Mesothelial cell of epicardium (in vitro differentiated cells): Measurements from ENCODE around the gene RSU1. TPM values are rescaled to one million over a fixed set of nuclear protein-coding genes. Genes with fewer than 3 reads are reported as not detected.

Source experiments
- DNase-seq, 2 experiments: peaks; one replicate each; pipeline ENCODE4 v3.0.0; 2021; ENCODE audit warnings: low spot score in 2 of 2; ENCODE audit not compliant: unreplicated experiment in 2 of 2
- H3K27ac Mint-ChIP-seq: 2 replicates; pipeline ENCODE4 v1.8.0; 2021; ENCODE audit warnings: mixed read lengths
- H3K27me3 Mint-ChIP-seq: 2 replicates; pipeline ENCODE4 v1.8.0; 2021; ENCODE audit warnings: low read depth, mixed read lengths
- H3K36me3 Mint-ChIP-seq: 2 replicates; pipeline ENCODE4 v1.8.0; 2021; ENCODE audit warnings: mixed read lengths
- H3K4me1 Mint-ChIP-seq: 2 replicates; pipeline ENCODE4 v1.8.0; 2021; ENCODE audit warnings: mixed read lengths
- H3K4me3 Mint-ChIP-seq: 2 replicates; pipeline ENCODE4 v1.8.0; 2021; ENCODE audit warnings: mild to moderate bottlenecking, moderate library complexity, mixed read lengths
- H3K9me3 Mint-ChIP-seq: 2 replicates; pipeline ENCODE4 v1.8.0; 2021; ENCODE audit warnings: mixed read lengths
- CTCF ChIP-seq: fragments of 200-600 bp; sonication (generic); IDR thresholded peaks from one replicate; pipeline ENCODE4 v1.5.0; 2021; ENCODE audit warnings: antibody characterized with exemption; ENCODE audit not compliant: unreplicated experiment
- total RNA-seq: library from RNA; stranded (reverse); gene quantifications from 3 replicates; pipeline ENCODE4 v1.2.1, GENCODE V29; 2021

RSU1 gene
- total RNA-seq, 1 donor from 2014 or later: 36.2 TPM

GRCh38 chr10:16804123-16804522 is 13.1 kb downstream of the RSU1 start:
- Mint-ChIP-seq H3K27me3 (no peaks in the 10 kb centered on the region), H3K4me3 (no peak overlapping the region), H3K9me3 (peaks cover 14% of the 10 kb centered on the region), H3K4me1 (no peaks in the 10 kb centered on the region), H3K27ac (no peak overlapping the region), H3K36me3 (peaks cover 19% of the 10 kb centered on the region)
- no peak for TF ChIP-seq CTCF
- no peak for DNase-seq

GRCh38 chr10:16803464-16803863 is 13.8 kb downstream of the RSU1 start:
- no peaks in the 10 kb centered on the region for H3K4me1 Mint-ChIP-seq
- no peak overlapping the region for H3K27ac Mint-ChIP-seq
- H3K9me3 Mint-ChIP-seq: peaks cover 16% of the 10 kb centered on the region
- no peak overlapping the region for H3K4me3 Mint-ChIP-seq
- no peak for TF ChIP-seq CTCF
- no peak for DNase-seq
- no peaks in the 10 kb centered on the region for H3K27me3 Mint-ChIP-seq
- peaks cover 23% of the 10 kb centered on the region for H3K36me3 Mint-ChIP-seq

- DNase-seq: no peak
- Mint-ChIP-seq H3K4me3 (no peak overlapping the region), H3K4me1 (no peaks in the 10 kb centered on the region), H3K9me3 (peaks cover 16% of the 10 kb centered on the region), H3K36me3 (peaks cover 19% of the 10 kb centered on the region), H3K27ac (no peak overlapping the region), H3K27me3 (no peaks in the 10 kb centered on the region)
- TF ChIP-seq CTCF: no peak
Observed at GRCh38 chr10:16799621-16800020, 17.6 kb downstream of the RSU1 start.

- Mint-ChIP-seq H3K27me3 (no peaks in the 10 kb centered on the region), H3K4me3 (no peak overlapping the region), H3K9me3 (peaks cover 14% of the 10 kb centered on the region), H3K4me1 (no peaks in the 10 kb centered on the region), H3K36me3 (peaks cover 12% of the 10 kb centered on the region), H3K27ac (no peak overlapping the region)
- DNase-seq: no peak
- no peak for TF ChIP-seq CTCF
Observed at GRCh38 chr10:16798571-16798970, 18.7 kb downstream of the RSU1 start.

- no peak overlapping the region for H3K27ac Mint-ChIP-seq
- H3K9me3 Mint-ChIP-seq: peaks cover 17% of the 10 kb centered on the region
- no peaks in the 10 kb centered on the region for H3K27me3 Mint-ChIP-seq
- no peak for TF ChIP-seq CTCF
- no peaks in the 10 kb centered on the region for H3K4me1 Mint-ChIP-seq
- peaks cover 12% of the 10 kb centered on the region for H3K36me3 Mint-ChIP-seq
- no peak for DNase-seq
- no peak overlapping the region for H3K4me3 Mint-ChIP-seq
Observed at GRCh38 chr10:16795410-16796073, 21.7 kb downstream of the RSU1 start.
